Panc1 (cell line): ENCODE results near the gene ZFYVE27. TPM values are rescaled to one million over a fixed set of nuclear protein-coding genes. Genes with fewer than 3 reads are reported as not detected.
A peak's percentile ranks its signal among the peaks of the same experiment; 100 is the strongest.

Experiments used
- ATAC-seq: fragments of 200-7000 bp; cut with Tn5 transposase; 2 replicates; pipeline ENCODE4 v1.9.1; 2020; ENCODE audit warnings: mild to moderate bottlenecking, moderate library complexity
- BruUV-seq: library from RNA; stranded (reverse); fragments of 400-500 nt; replicated peaks from 2 replicates; lab custom pipeline; 2021; lab: Mats Ljungman, UMichigan
- CTCF ChIA-PET: fragments of 300-600 bp; sonication (Branson Sonifier 250); formaldehyde crosslinking; loops from one replicate; lab custom pipeline; 2022; ENCODE audit warnings: antibody characterized with exemption; lab: Charles Lee
- POLR2A ChIA-PET: fragments of 300-600 bp; sonication (Branson Sonifier 250); formaldehyde crosslinking; loops from one replicate; lab custom pipeline; 2022; ENCODE audit warnings: antibody characterized with exemption; lab: Charles Lee
- DNase-seq: peaks from one replicate; pipeline ENCODE4 v3.0.0-alpha.2; 2010; ENCODE audit warnings: low read depth, low spot score
- H3K27ac ChIP-seq: 2 replicates; pipeline ENCODE4 v1.5.1; 2011; ENCODE audit warnings: mild to moderate bottlenecking, low read length, inconsistent platforms
- H3K27me3 ChIP-seq: fragments of 200-500 bp; sonication (Bioruptor generic); 2 replicates; pipeline ENCODE4 v1.6.0; 2014; ENCODE audit warnings: low read length, inconsistent platforms; ENCODE audit not compliant: control insufficient read depth, insufficient read depth
- H3K36me3 ChIP-seq: fragments of 200-500 bp; sonication (Bioruptor generic); 2 replicates; pipeline ENCODE4 v1.5.1; 2014; ENCODE audit warnings: inconsistent platforms, mild to moderate bottlenecking, low read length, moderate library complexity; ENCODE audit not compliant: control insufficient read depth, insufficient read depth
- H3K4me1 ChIP-seq: 2 replicates; pipeline ENCODE4 v1.5.1; 2011; ENCODE audit warnings: inconsistent platforms, mild to moderate bottlenecking, low read length, moderate library complexity; ENCODE audit not compliant: control insufficient read depth, insufficient read depth
- H3K4me3 ChIP-seq, 2 experiments: 2 replicates each; pipeline ENCODE4 v1.5.1; 2011 to 2012; ENCODE audit warnings: low read depth in 2 of 2, low read length in 2 of 2, mild to moderate bottlenecking in 2 of 2, inconsistent platforms in 1 of 2, moderate library complexity in 1 of 2
- H3K9me3 ChIP-seq: fragments of 200-500 bp; sonication (Bioruptor generic); 2 replicates; pipeline ENCODE4 v1.5.1; 2014; ENCODE audit warnings: low read depth, mild to moderate bottlenecking, inconsistent platforms, low read length, moderate library complexity; ENCODE audit not compliant: control insufficient read depth, insufficient read depth
- POLR2AphosphoS5 ChIP-seq: IDR thresholded peaks from 2 replicates; pipeline ENCODE4 v1.6.1; 2012; ENCODE audit warnings: mild to moderate bottlenecking, low read depth, low read length, moderate library complexity
- SIN3A ChIP-seq: IDR thresholded peaks from 2 replicates; pipeline ENCODE4 v1.6.1; 2012; ENCODE audit warnings: low read depth, mild to moderate bottlenecking, low read length, moderate library complexity, borderline replicate concordance; ENCODE audit not compliant: insufficient read depth
- TCF7L2 ChIP-seq: IDR thresholded peaks from 2 replicates; pipeline ENCODE4 v1.6.1; 2011; ENCODE audit warnings: mild to moderate bottlenecking, low read depth, low read length, inconsistent platforms
- in situ Hi-C: cut with HindIII; loops from 2 replicates; pipeline ENCODE4 v1.10.0; 2016; ENCODE audit warnings: low sequenced_read_pairs, low pct_unique_long_range_greater_than_20kb
- intact Hi-C: fragments of 100-400 bp; cut with micrococcal nuclease; formaldehyde crosslinking; loops from one replicate; pipeline ENCODE4 v1.10.0; 2022; ENCODE audit not compliant: unreplicated experiment
- total RNA-seq: library from RNA; stranded (reverse); gene quantifications from one replicate; pipeline ENCODE4 v1.2.1, GENCODE V29; 2021; ENCODE audit not compliant: unreplicated experiment
- TF ChIP-seq, protein P1 (sequence below), 2 experiments: IDR thresholded peaks; 2 replicates each; pipeline ENCODE4 v1.6.1; 2011 to 2012; ENCODE audit warnings: low read depth in 2 of 2, control low read depth in 1 of 2, low read length in 1 of 2, mild to moderate bottlenecking in 1 of 2, moderate library complexity in 1 of 2; ENCODE audit not compliant: insufficient read depth in 1 of 2
- TF ChIP-seq, protein P2 (sequence below): fragments of 450-650 bp; IDR thresholded peaks from 2 replicates; pipeline ENCODE4 v1.5.1; 2017; ENCODE audit warnings: mild to moderate bottlenecking

Gene ZFYVE27
- total RNA-seq, 1 experiment from 2014 or later, result 37.9 TPM

DNA sequence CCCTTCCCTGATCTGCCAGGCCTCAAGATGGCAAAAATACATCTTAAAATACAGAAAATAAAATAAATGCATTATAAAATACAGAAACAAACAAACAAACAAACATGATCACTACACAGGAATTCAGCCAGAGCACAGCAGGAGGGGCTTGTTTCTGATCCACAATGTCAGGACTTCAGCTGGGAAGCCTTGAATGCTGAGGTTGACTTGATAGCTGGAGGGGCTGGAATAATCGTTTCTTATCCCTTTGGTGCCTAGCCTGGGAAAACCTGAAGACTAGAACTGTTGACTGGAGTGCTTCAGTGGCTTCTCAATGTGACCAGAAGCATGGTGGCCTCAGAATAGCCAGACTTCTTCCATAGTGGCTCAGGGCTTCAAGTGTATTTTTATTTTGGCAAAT, 32.6 kb upstream of the ZFYVE27 start:
- no peak for ATAC-seq
- TF ChIP-seq SIN3A (no peak), POLR2AphosphoS5 (no peak), TCF7L2 (no peak)
- TF ChIP-seq, protein P1, sequence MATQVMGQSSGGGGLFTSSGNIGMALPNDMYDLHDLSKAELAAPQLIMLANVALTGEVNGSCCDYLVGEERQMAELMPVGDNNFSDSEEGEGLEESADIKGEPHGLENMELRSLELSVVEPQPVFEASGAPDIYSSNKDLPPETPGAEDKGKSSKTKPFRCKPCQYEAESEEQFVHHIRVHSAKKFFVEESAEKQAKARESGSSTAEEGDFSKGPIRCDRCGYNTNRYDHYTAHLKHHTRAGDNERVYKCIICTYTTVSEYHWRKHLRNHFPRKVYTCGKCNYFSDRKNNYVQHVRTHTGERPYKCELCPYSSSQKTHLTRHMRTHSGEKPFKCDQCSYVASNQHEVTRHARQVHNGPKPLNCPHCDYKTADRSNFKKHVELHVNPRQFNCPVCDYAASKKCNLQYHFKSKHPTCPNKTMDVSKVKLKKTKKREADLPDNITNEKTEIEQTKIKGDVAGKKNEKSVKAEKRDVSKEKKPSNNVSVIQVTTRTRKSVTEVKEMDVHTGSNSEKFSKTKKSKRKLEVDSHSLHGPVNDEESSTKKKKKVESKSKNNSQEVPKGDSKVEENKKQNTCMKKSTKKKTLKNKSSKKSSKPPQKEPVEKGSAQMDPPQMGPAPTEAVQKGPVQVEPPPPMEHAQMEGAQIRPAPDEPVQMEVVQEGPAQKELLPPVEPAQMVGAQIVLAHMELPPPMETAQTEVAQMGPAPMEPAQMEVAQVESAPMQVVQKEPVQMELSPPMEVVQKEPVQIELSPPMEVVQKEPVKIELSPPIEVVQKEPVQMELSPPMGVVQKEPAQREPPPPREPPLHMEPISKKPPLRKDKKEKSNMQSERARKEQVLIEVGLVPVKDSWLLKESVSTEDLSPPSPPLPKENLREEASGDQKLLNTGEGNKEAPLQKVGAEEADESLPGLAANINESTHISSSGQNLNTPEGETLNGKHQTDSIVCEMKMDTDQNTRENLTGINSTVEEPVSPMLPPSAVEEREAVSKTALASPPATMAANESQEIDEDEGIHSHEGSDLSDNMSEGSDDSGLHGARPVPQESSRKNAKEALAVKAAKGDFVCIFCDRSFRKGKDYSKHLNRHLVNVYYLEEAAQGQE (IDR thresholded peaks at IDR 0.05; ENCODE audit: insufficient read depth in 1 of 2, low read depth in 2 of 2, low read length in 1 of 2), result no peak
- TF ChIP-seq, protein P2, sequence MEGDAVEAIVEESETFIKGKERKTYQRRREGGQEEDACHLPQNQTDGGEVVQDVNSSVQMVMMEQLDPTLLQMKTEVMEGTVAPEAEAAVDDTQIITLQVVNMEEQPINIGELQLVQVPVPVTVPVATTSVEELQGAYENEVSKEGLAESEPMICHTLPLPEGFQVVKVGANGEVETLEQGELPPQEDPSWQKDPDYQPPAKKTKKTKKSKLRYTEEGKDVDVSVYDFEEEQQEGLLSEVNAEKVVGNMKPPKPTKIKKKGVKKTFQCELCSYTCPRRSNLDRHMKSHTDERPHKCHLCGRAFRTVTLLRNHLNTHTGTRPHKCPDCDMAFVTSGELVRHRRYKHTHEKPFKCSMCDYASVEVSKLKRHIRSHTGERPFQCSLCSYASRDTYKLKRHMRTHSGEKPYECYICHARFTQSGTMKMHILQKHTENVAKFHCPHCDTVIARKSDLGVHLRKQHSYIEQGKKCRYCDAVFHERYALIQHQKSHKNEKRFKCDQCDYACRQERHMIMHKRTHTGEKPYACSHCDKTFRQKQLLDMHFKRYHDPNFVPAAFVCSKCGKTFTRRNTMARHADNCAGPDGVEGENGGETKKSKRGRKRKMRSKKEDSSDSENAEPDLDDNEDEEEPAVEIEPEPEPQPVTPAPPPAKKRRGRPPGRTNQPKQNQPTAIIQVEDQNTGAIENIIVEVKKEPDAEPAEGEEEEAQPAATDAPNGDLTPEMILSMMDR, result no peak
- Histone ChIP-seq H3K9me3 (no peaks in the 10 kb centered on the region), H3K4me3 (no peak overlapping the region), H3K27ac (no peak overlapping the region), H3K36me3 (no peaks in the 10 kb centered on the region), H3K4me1 (no peaks in the 10 kb centered on the region), H3K27me3 (no peaks in the 10 kb centered on the region)
- in situ Hi-C loops (no loop called here), intact Hi-C loops (no loop called here)
- no peak for DNase-seq
- BruUV-seq, result no TSS peak
- ChIA-PET POLR2A (interaction anchor here (0.6 kb wide), 1 partner anchor 32 kb away, joined by 3 read pairs; the partner anchor contains the start of gene ZFYVE27), CTCF (no interaction called here)

DNA sequence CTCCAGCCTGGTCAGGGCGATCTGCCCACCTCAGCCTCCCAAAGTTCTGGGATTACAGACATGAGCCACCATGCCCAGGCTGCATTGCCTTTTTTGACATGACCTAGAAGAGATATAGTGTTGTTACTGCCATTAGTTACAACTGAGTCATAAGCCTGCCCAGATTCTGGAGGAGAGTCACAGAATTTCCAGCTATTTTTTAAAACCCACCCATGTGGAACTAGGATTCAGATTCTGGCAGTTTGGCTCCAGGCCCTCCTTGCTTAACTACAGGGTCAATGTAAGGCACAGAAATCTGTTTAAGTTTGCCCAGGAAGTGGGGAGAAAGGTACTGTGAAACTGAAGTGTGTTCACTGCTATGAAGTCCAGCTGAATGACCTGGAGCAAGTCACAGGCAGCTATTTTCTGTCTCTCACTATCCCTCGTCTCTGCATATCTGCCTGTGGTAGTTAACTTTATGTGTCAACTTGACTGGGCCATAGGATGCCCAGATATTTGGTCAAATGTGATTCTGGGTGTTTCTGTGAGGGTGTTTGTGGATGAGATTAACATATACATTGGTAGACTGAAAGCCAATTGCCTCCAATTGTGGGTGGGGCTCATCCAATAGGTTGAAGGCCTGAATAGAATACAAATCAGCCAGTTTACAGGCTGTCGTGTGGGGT, 31.8 kb upstream of the ZFYVE27 start:
- Histone ChIP-seq H3K36me3 (no peaks in the 10 kb centered on the region), H3K9me3 (no peaks in the 10 kb centered on the region), H3K27me3 (no peaks in the 10 kb centered on the region), H3K4me1 (no peaks in the 10 kb centered on the region), H3K4me3 (no peak overlapping the region), H3K27ac (no peak overlapping the region)
- BruUV-seq, result no TSS peak
- POLR2A ChIA-PET, result no interaction called here
- in situ Hi-C loops, result no loop called here
- intact Hi-C loops, result no loop called here
- no peak for DNase-seq
- TF ChIP-seq POLR2AphosphoS5, result no peak
- CTCF ChIA-PET, result no interaction called here
- no peak for ATAC-seq

DNA sequence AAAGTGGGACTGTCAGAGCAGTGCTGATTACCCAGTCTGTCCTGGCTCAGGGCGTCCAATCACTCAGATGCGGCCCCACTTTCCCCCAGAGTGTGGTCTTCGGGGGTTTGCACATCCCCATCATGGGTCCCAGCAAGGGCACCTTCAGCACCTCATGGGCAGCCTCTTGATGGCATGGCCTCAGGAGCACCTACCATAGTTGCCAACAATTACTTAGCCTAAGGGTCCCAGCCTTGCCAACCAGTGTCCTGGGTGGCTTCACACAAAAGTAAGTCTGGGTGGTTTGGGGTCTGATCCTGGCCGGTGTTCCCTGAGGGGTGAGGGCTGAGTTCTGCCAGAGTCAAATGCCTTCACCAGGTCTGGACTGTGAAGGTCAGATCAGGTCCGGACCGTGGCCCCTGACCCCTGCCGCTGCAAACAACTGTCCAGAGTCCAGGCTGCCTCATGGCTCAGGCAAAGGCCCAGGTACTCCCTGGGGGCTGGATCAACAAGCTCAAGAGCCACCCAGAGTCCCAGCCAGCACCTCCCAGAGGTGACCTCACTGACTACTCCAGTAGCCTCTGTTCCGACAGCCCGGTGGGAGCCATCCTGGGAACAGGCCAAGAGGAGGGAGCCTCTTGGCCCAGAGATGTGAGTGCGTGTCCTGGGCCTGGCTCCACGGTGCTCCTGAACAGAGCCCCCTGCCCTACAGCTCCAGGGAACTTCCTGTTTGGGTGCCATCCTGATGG, 29.6 kb upstream of the ZFYVE27 start:
- BruUV-seq, result no TSS peak
- CTCF ChIA-PET, result interaction anchor here (0.6 to 0.7 kb wide), 3 partner anchors 24 to 333 kb away, joined by 3 to 4 read pairs (median 3); no protein-coding TSS in a partner anchor
- TF ChIP-seq SIN3A (no peak), TCF7L2 (no peak), POLR2AphosphoS5 (no peak)
- TF ChIP-seq, protein P2, result no peak
- TF ChIP-seq, protein P1 (IDR thresholded peaks at IDR 0.05; ENCODE audit: insufficient read depth in 1 of 2, low read depth in 2 of 2, low read length in 1 of 2), result no peak
- Histone ChIP-seq H3K27me3 (no peaks in the 10 kb centered on the region), H3K4me3 (no peak overlapping the region), H3K4me1 (no peaks in the 10 kb centered on the region), H3K36me3 (no peaks in the 10 kb centered on the region), H3K9me3 (no peaks in the 10 kb centered on the region), H3K27ac (no peak overlapping the region)
- DNase-seq (no peak), ATAC-seq (peak; percentile 12; the same call in 1 of the 2 replicates)
- POLR2A ChIA-PET, result no interaction called here
- in situ Hi-C loops, result no loop called here
- intact Hi-C loops, result no loop called here
